SJCRH30 (cell line): ENCODE results near the gene ELFN1. TPM values are rescaled to one million over a fixed set of nuclear protein-coding genes. Genes with fewer than 3 reads are reported as not detected.

Experiments used
- DNase-seq, 2 experiments: peaks; one replicate each; pipeline ENCODE4 v3.0.0-alpha.2; 2015 to 2020
- H3K27ac ChIP-seq: fragments of 250-450 bp; sonication (Bioruptor Pico); 2 replicates; pipeline ENCODE4 v1.5.1; 2020; ENCODE audit warnings: mild to moderate bottlenecking, moderate library complexity
- H3K27me3 ChIP-seq: fragments of 250-450 bp; sonication (Bioruptor Pico); 2 replicates; pipeline ENCODE4 v1.5.1; 2020; ENCODE audit warnings: mild to moderate bottlenecking, moderate library complexity
- H3K36me3 ChIP-seq: fragments of 250-450 bp; sonication (Bioruptor Pico); 2 replicates; pipeline ENCODE4 v1.5.1; 2020; ENCODE audit warnings: mild to moderate bottlenecking, moderate library complexity
- H3K4me1 ChIP-seq: fragments of 250-450 bp; sonication (Bioruptor Pico); 2 replicates; pipeline ENCODE4 v1.5.1; 2020; ENCODE audit warnings: mild to moderate bottlenecking, moderate library complexity
- H3K4me3 ChIP-seq: fragments of 250-450 bp; sonication (Bioruptor Pico); 2 replicates; pipeline ENCODE4 v1.5.1; 2020; ENCODE audit warnings: mild to moderate bottlenecking, moderate library complexity
- H3K9me3 ChIP-seq: fragments of 250-450 bp; sonication (Bioruptor Pico); replicated peaks from 2 replicates; pipeline ENCODE4 v1.5.1; 2020; ENCODE audit warnings: mild to moderate bottlenecking, moderate library complexity
- total RNA-seq: library from RNA; depleted of rRNA; stranded (reverse); fragments of >200 nt; shearing (Covaris generic); gene quantifications from 2 replicates; pipeline ENCODE4 v1.2.3, GENCODE V29; 2014

Gene ELFN1
- total RNA-seq, 1 experiment from 2014 or later, result 1.7 TPM

- H3K4me3 ChIP-seq, result no peak overlapping the region
- H3K9me3 ChIP-seq, result no peaks in the 10 kb centered on the region
- 0 out of 2 replicates have a peak, but pooled peaks cover 4% of the 10 kb centered on the region for H3K27me3 ChIP-seq
- no peak overlapping the region for H3K27ac ChIP-seq
- no peak for DNase-seq
- H3K36me3 ChIP-seq, result no peaks in the 10 kb centered on the region
- no peaks in the 10 kb centered on the region for H3K4me1 ChIP-seq
Observed at GRCh38 chr7:1744296-1745017, 74.4 kb downstream of the ELFN1 start.

- H3K36me3 ChIP-seq, result no peaks in the 10 kb centered on the region
- no peak overlapping the region for H3K27ac ChIP-seq
- H3K4me1 ChIP-seq, result no peaks in the 10 kb centered on the region
- DNase-seq, result no peak
- peaks cover 7% of the 10 kb centered on the region; the same call in 1 of the 2 replicates for H3K27me3 ChIP-seq
- H3K9me3 ChIP-seq, result no peaks in the 10 kb centered on the region
- no peak overlapping the region for H3K4me3 ChIP-seq
Observed at GRCh38 chr7:1745018-1745532, 75.0 kb downstream of the ELFN1 start.

- Histone ChIP-seq H3K4me3 (no peak overlapping the region), H3K27me3 (peaks cover 10% of the 10 kb centered on the region; the same call in 1 of the 2 replicates), H3K36me3 (no peaks in the 10 kb centered on the region), H3K9me3 (no peaks in the 10 kb centered on the region), H3K27ac (no peak overlapping the region), H3K4me1 (no peaks in the 10 kb centered on the region)
- DNase-seq, result no peak
Observed at GRCh38 chr7:1745576-1746490, 75.8 kb downstream of the ELFN1 start.

GRCh38 chr7:1746491-1746975, 76.5 kb downstream of the ELFN1 start:
- no peak overlapping the region for H3K4me3 ChIP-seq
- H3K27ac ChIP-seq, result no peak overlapping the region
- peaks cover 10% of the 10 kb centered on the region; the same call in 1 of the 2 replicates for H3K27me3 ChIP-seq
- H3K9me3 ChIP-seq, result no peaks in the 10 kb centered on the region
- H3K36me3 ChIP-seq, result no peaks in the 10 kb centered on the region
- H3K4me1 ChIP-seq, result no peaks in the 10 kb centered on the region
- DNase-seq, result no peak

GRCh38 chr7:1747004-1747801, 77.1 kb downstream of the ELFN1 start:
- Histone ChIP-seq H3K36me3 (no peaks in the 10 kb centered on the region), H3K27ac (no peak overlapping the region), H3K27me3 (peaks cover 10% of the 10 kb centered on the region; the same call in 1 of the 2 replicates), H3K9me3 (no peaks in the 10 kb centered on the region), H3K4me1 (no peaks in the 10 kb centered on the region), H3K4me3 (no peak overlapping the region)
- no peak for DNase-seq

- no peaks in the 10 kb centered on the region for H3K4me1 ChIP-seq
- peaks cover 10% of the 10 kb centered on the region; the same call in 1 of the 2 replicates for H3K27me3 ChIP-seq
- H3K9me3 ChIP-seq, result no peaks in the 10 kb centered on the region
- H3K27ac ChIP-seq, result no peak overlapping the region
- DNase-seq, result no peak
- no peak overlapping the region for H3K4me3 ChIP-seq
- H3K36me3 ChIP-seq, result no peaks in the 10 kb centered on the region
Observed at GRCh38 chr7:1748076-1748838, 78.2 kb downstream of the ELFN1 start.

GRCh38 chr7:1748839-1749173, 78.7 kb downstream of the ELFN1 start:
- Histone ChIP-seq H3K27ac (no peak overlapping the region), H3K4me1 (no peaks in the 10 kb centered on the region), H3K27me3 (peaks cover 10% of the 10 kb centered on the region; the same call in 1 of the 2 replicates), H3K36me3 (no peaks in the 10 kb centered on the region), H3K4me3 (no peak overlapping the region), H3K9me3 (no peaks in the 10 kb centered on the region)
- DNase-seq, result no peak

- Histone ChIP-seq H3K27me3 (peaks cover 10% of the 10 kb centered on the region; the same call in 1 of the 2 replicates), H3K27ac (no peak overlapping the region), H3K36me3 (no peaks in the 10 kb centered on the region), H3K9me3 (no peaks in the 10 kb centered on the region), H3K4me1 (no peaks in the 10 kb centered on the region), H3K4me3 (no peak overlapping the region)
- DNase-seq, result no peak
Observed at GRCh38 chr7:1749351-1749863, 79.3 kb downstream of the ELFN1 start.

- peak in 1 of 2 experiments; percentile 15 for DNase-seq
- H3K27me3 ChIP-seq, result peaks cover 10% of the 10 kb centered on the region; the same call in 1 of the 2 replicates
- H3K4me1 ChIP-seq, result no peaks in the 10 kb centered on the region
- no peak overlapping the region for H3K4me3 ChIP-seq
- H3K27ac ChIP-seq, result no peak overlapping the region
- no peaks in the 10 kb centered on the region for H3K9me3 ChIP-seq
- no peaks in the 10 kb centered on the region for H3K36me3 ChIP-seq
Observed at GRCh38 chr7:1749864-1750466, 79.9 kb downstream of the ELFN1 start.

GRCh38 chr7:1750541-1751021, 80.5 kb downstream of the ELFN1 start:
- no peak overlapping the region for H3K27ac ChIP-seq
- peaks cover 10% of the 10 kb centered on the region; the same call in 1 of the 2 replicates for H3K27me3 ChIP-seq
- no peak for DNase-seq
- H3K36me3 ChIP-seq, result no peaks in the 10 kb centered on the region
- no peaks in the 10 kb centered on the region for H3K4me1 ChIP-seq
- no peaks in the 10 kb centered on the region for H3K9me3 ChIP-seq
- no peak overlapping the region for H3K4me3 ChIP-seq

GRCh38 chr7:1752111-1752510, 82.0 kb downstream of the ELFN1 start:
- H3K27ac ChIP-seq, result no peak overlapping the region
- no peak for DNase-seq
- no peaks in the 10 kb centered on the region for H3K36me3 ChIP-seq
- H3K4me3 ChIP-seq, result no peak overlapping the region
- peaks cover 10% of the 10 kb centered on the region; the same call in 1 of the 2 replicates for H3K27me3 ChIP-seq
- H3K4me1 ChIP-seq, result no peaks in the 10 kb centered on the region
- no peaks in the 10 kb centered on the region for H3K9me3 ChIP-seq

- Histone ChIP-seq H3K36me3 (no peaks in the 10 kb centered on the region), H3K9me3 (no peaks in the 10 kb centered on the region), H3K4me3 (no peak overlapping the region), H3K27ac (no peak overlapping the region), H3K27me3 (peaks cover 10% of the 10 kb centered on the region; the same call in 1 of the 2 replicates), H3K4me1 (no peaks in the 10 kb centered on the region)
- no peak for DNase-seq
Observed at GRCh38 chr7:1752771-1753563, 82.9 kb downstream of the ELFN1 start.
